ENCODE data around the gene STARD8.

Gene STARD8

DNA sequence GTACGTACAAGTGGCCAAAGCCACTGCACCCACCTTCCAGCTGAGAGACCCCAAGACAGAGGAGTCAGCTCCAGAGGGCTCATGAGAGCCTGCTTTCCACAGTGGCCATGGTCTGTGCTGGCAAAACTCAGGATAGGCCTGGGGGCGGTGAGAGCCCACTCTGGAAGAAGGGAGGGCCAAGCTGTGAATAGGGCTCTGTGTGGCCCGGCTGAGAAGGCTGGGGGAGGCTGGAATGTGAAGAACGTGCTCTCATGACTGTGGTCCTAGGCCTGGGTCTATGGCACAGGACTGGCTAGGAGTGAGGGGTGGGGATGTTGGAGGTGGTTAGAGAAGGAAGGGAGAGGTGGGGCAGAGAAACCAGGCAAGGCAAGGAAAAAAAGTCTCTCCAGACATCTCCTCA is 13.3 kb downstream of the STARD8 start:
- TF ChIP-seq, protein P1, sequence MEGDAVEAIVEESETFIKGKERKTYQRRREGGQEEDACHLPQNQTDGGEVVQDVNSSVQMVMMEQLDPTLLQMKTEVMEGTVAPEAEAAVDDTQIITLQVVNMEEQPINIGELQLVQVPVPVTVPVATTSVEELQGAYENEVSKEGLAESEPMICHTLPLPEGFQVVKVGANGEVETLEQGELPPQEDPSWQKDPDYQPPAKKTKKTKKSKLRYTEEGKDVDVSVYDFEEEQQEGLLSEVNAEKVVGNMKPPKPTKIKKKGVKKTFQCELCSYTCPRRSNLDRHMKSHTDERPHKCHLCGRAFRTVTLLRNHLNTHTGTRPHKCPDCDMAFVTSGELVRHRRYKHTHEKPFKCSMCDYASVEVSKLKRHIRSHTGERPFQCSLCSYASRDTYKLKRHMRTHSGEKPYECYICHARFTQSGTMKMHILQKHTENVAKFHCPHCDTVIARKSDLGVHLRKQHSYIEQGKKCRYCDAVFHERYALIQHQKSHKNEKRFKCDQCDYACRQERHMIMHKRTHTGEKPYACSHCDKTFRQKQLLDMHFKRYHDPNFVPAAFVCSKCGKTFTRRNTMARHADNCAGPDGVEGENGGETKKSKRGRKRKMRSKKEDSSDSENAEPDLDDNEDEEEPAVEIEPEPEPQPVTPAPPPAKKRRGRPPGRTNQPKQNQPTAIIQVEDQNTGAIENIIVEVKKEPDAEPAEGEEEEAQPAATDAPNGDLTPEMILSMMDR (IDR thresholded peaks at IDR 0.05; ENCODE audit: low read depth, low read length): no peak
- H3K4me3 ChIP-seq (ENCODE audit: low read depth, low read length): no peak overlapping the region

DNA sequence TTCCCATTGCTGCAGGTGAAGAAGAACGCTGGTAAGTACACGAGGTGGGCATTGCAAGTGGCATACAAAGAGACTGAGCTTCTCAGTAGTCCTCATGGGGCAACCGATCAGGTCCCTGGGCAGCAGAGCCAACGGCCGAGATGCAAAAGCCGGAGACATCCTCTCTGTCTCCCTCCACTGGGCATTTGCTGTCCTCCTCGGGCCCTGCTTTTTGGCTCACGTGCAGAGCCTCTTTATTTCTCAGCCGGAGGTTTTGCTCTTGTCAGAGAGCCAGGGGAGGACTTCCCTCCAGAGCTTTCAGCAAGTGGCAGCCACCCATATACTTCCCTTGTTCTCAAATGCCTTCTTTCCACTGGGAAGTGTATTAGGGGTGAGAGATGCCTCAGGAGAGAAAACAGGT is 18.0 kb downstream of the STARD8 start:
- TF ChIP-seq, protein P1 (IDR thresholded peaks at IDR 0.05; ENCODE audit: low read depth, low read length): no peak

DNA sequence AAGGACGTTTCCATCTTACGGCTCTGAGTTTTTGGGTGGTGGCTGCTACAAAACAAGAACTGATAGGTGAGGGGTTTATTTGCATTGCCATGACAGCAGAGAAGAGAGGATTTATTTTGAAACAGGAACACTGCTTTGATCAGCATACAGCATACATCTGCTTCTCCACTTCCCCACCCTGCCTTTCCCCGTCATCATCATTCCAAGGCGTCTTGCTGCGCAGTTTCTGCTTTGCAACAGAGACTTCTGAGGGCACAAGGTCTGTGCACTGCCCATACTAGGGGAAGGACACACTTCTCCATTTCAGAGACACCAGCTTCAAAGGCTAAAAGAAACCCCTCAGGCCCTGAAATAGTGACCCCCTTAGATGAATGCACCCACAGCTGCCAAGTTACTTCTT is 19.1 kb downstream of the STARD8 start:
- no peak overlapping the region for H3K4me3 ChIP-seq (ENCODE audit: low read depth, low read length)
- TF ChIP-seq, protein P1 (IDR thresholded peaks at IDR 0.05; ENCODE audit: low read depth, low read length): no peak

More for the DNA sequence above, 18.0 kb downstream of the STARD8 start:
- no peak overlapping the region for H3K4me3 ChIP-seq (ENCODE audit: low read depth, low read length)

DNA sequence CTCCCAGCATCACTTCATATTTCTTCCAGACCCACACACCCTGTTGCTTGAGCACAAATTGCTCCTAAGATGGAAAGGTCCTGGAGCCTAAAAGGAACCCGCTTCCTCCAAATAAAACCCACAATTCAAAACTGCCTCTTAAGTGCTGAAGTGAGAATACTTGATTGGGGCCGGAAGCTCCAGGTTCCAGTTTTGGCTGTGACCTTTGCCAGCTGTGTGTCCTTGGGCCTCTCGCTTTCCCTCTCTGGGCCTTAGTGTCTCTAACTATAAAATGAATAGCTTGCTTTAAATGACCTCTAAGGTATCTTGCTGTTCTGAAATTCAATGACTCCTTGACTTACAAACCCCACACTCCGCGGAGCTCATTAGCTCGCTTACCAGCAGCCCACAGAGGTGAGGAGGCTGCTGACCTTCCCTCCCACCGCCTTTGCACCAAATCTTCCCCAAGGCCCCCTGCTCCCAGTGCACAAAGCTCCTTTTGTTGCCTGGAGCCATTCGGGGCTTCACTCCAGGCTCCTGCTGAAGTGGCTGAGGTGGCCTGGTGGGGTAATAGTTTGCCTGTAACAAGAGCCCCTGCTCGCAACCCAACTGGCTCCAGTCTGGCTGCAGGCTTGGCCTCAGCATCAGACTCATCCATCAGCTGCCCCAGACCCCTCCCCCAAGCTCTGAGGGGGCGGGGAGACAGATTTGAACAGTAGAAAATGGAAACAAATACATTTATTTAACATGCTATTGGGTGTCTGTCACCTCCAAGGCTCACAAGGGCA is 21.8 kb downstream of the STARD8 start:
- no peak overlapping the region for H3K4me3 ChIP-seq (ENCODE audit: low read depth, low read length)
- TF ChIP-seq, protein P1 (IDR thresholded peaks at IDR 0.05; ENCODE audit: low read depth, low read length): no peak

GRCh38 chrX:68669871-68670270 is 22.4 kb downstream of the STARD8 start:
- H3K4me3 ChIP-seq (ENCODE audit: low read depth, low read length): no peak overlapping the region
- TF ChIP-seq, protein P1 (IDR thresholded peaks at IDR 0.05; ENCODE audit: low read depth, low read length): no peak

DNA sequence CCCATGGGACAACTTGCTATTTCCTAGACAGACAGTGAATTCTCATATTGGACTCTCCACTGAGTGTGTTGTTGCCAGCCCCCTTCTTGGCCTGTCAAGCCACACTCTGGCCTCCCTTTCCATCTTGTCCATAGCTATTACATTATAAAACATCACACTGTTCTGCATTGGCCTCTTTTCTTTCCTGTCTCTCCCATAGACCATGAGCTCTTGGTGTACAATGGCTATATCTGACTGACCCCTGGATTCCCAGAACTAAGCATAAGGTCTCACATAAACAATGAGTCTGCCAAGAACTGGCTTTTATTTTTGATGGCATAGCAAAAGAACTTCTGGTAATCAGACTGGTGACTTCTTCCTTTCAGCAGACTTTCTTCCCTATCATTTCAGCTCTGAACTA is 23.8 kb downstream of the STARD8 start:
- TF ChIP-seq, protein P1 (IDR thresholded peaks at IDR 0.05; ENCODE audit: low read depth, low read length): no peak
- no peak overlapping the region for H3K4me3 ChIP-seq (ENCODE audit: low read depth, low read length)

GRCh38 chrX:68672581-68673318 is 25.3 kb downstream of the STARD8 start:
- TF ChIP-seq, protein P1 (IDR thresholded peaks at IDR 0.05; ENCODE audit: low read depth, low read length): no peak
- no peak overlapping the region for H3K4me3 ChIP-seq (ENCODE audit: low read depth, low read length)
